Lung (tissue), 12 donors: Measurements from ENCODE around the gene BIRC6. TPM values are rescaled to one million over a fixed set of nuclear protein-coding genes. Genes with fewer than 3 reads are reported as not detected.

Experiments used
- ATAC-seq: fragments of 200-7000 bp; cut with Tn5 transposase; one replicate; pipeline ENCODE4 v1.9.1; 2020; ENCODE audit warnings: moderate number of reproducible peaks; ENCODE audit not compliant: insufficient read depth, low FRiP score
- DNase-seq, 3 donors: peaks; one replicate each; pipeline ENCODE4 v3.0.0-alpha.2; 2013 to 2017
- H3K27ac ChIP-seq, 2 donors: one replicate each; pipeline ENCODE4 v1.5.1; 2013; ENCODE audit warnings: mild to moderate bottlenecking in 2 of 2, moderate library complexity in 2 of 2, control low read depth in 1 of 2, inconsistent platforms in 1 of 2, low read depth in 1 of 2, low read length in 1 of 2
- H3K27me3 ChIP-seq, 3 donors: one replicate each; pipeline ENCODE4 v1.5.1; 2013; ENCODE audit warnings: low read length in 2 of 3; ENCODE audit not compliant: control insufficient read depth in 3 of 3, insufficient read depth in 3 of 3
- H3K36me3 ChIP-seq, 4 donors: one replicate each; pipeline ENCODE4 v1.5.1; 2013; ENCODE audit warnings: low read length in 4 of 4, mild to moderate bottlenecking in 1 of 4, moderate library complexity in 1 of 4; ENCODE audit not compliant: control insufficient read depth in 4 of 4, insufficient read depth in 4 of 4
- H3K4me1 ChIP-seq, 5 donors: one replicate each; pipeline ENCODE4 v1.5.1; 2013; ENCODE audit warnings: low read length in 5 of 5, mild to moderate bottlenecking in 2 of 5, moderate library complexity in 1 of 5; ENCODE audit not compliant: control insufficient read depth in 5 of 5, insufficient read depth in 5 of 5
- H3K4me3 ChIP-seq: one replicate; pipeline ENCODE4 v1.5.1; 2013; ENCODE audit warnings: mild to moderate bottlenecking, control low read depth, moderate library complexity
- H3K9ac ChIP-seq, 2 donors: one replicate each; pipeline ENCODE4 v1.5.1; 2013; ENCODE audit warnings: low read length in 2 of 2, control low read depth in 1 of 2; ENCODE audit not compliant: insufficient read depth in 1 of 2
- H3K9me3 ChIP-seq, 4 donors: one replicate each; pipeline ENCODE4 v1.5.1; 2013; ENCODE audit warnings: low read length in 3 of 4, mild to moderate bottlenecking in 1 of 4, moderate library complexity in 1 of 4; ENCODE audit not compliant: control insufficient read depth in 4 of 4, insufficient read depth in 3 of 4
- CTCF ChIP-seq: IDR thresholded peaks from 2 replicates; pipeline ENCODE4 v1.5.1; 2012; ENCODE audit warnings: mild to moderate bottlenecking; ENCODE audit errors: control extremely low read depth, extremely low read depth
- WGBS, 2 donors: extraction: QIAGEN DNeasy Blood & Tissue Kit; methylation state at CpG; one replicate each; pipeline ENCODE4 v1.1.7; 2013; 5-methylcytosine and 5-hydroxymethylcytosine counted together
- polyA plus RNA-seq, 2 donors: library from polyadenylated mRNA; stranded (reverse); fragments of 200-250 nt; gene quantifications; one replicate each; pipeline ENCODE4 v1.2.1, GENCODE V29; 2013
- total RNA-seq, 2 donors: library from RNA; depleted of rRNA in 1 of 2; stranded (reverse); fragments of >200 nt in 1 of 2; gene quantifications; one replicate each; pipeline ENCODE4 v1.2.1, GENCODE V29; 2014 to 2021
- donor health status: control.
- donor health status: control.
- donor health status: Bipolar disorder and iron deficiency.
- donor health status: healthy.
- donor health status: DM: yes; HTN: yes; CAD: no.

The BIRC6 gene
- total and polyA plus RNA-seq, 4 donors, result 12.2 to 229 (median 51.5) TPM

- H3K4me1 ChIP-seq, result peaks cover 0 to 9% (median 0%) of the 10 kb centered on the region in 5 donors
- 95 to 97% methylated on average over 5 of the region's 5 CpGs for WGBS, 2 donors
- no peak for TF ChIP-seq CTCF
- no peak overlapping the region for H3K27ac ChIP-seq
- H3K27me3 ChIP-seq, result no peaks in the 10 kb centered on the region
- H3K36me3 ChIP-seq, result peaks cover 0 to 4% (median 0%) of the 10 kb centered on the region in 4 donors
- H3K9ac ChIP-seq, result no peak overlapping the region
- H3K4me3 ChIP-seq, result no peak overlapping the region
- ATAC-seq (no peak), DNase-seq (no peak)
- H3K9me3 ChIP-seq, result no peaks in the 10 kb centered on the region
Observed at GRCh38 chr2:32424739-32425138, 67.9 kb downstream of the BIRC6 start.

- Histone ChIP-seq H3K4me3 (no peak overlapping the region), H3K27ac (peak overlapping the region in 1 of 2 donors; percentile 32), H3K4me1 (peaks cover 0 to 9% (median 0%) of the 10 kb centered on the region in 5 donors), H3K36me3 (peaks cover under 1 to 4% (median under 1%) of the 10 kb centered on the region in 4 donors), H3K9me3 (no peaks in the 10 kb centered on the region), H3K27me3 (no peaks in the 10 kb centered on the region), H3K9ac (no peak overlapping the region)
- no peak for ATAC-seq
- no peak for DNase-seq
- 70 to 84% methylated on average over 2 of the region's 2 CpGs for WGBS, 2 donors
- no peak for TF ChIP-seq CTCF
Observed at GRCh38 chr2:32425719-32426141, 68.9 kb downstream of the BIRC6 start.

GRCh38 chr2:32427672-32428610 lies 71.1 kb downstream of the BIRC6 start:
- ATAC-seq, result no peak
- WGBS, 2 donors, result 62 to 74% methylated on average over 6 of the region's 6 CpGs
- peaks cover 3 to 13% (median 6%) of the 10 kb centered on the region in 4 donors for H3K36me3 ChIP-seq
- DNase-seq, result peak in 1 of 3 donors; percentile 5
- no peaks in the 10 kb centered on the region for H3K27me3 ChIP-seq
- H3K4me1 ChIP-seq, result peaks cover 0 to 9% (median 0%) of the 10 kb centered on the region in 5 donors
- no peak overlapping the region for H3K4me3 ChIP-seq
- TF ChIP-seq CTCF, result no peak
- H3K9me3 ChIP-seq, result no peaks in the 10 kb centered on the region
- H3K27ac ChIP-seq, result peak overlapping the region in 1 of 2 donors; percentile 10
- no peak overlapping the region for H3K9ac ChIP-seq
